M059J (cell line): ENCODE results near the gene CD3G. TPM values are rescaled to one million over a fixed set of nuclear protein-coding genes. Genes with fewer than 3 reads are reported as not detected.
"Not testable (repeated sequence)": the region's sequence is repeated elsewhere in the genome, so short reads cannot be mapped to it uniquely, and the experiment has no call there.

Source experiments
- DNase-seq: peaks from one replicate; pipeline ENCODE4 v3.0.0-alpha.2; 2012; ENCODE audit warnings: low read depth
- total RNA-seq: library from RNA; depleted of rRNA; stranded (reverse); fragments of >200 nt; shearing (Covaris generic); gene quantifications from 2 replicates; pipeline ENCODE4 v1.2.3, GENCODE V29; 2014; rRNA removed

CD3G gene
- total RNA-seq, 1 experiment from 2014 or later, result not detected

- no peak for DNase-seq
Observed at GRCh38 chr11:118375978-118376377, 31.8 kb downstream of the CD3G start.

DNA sequence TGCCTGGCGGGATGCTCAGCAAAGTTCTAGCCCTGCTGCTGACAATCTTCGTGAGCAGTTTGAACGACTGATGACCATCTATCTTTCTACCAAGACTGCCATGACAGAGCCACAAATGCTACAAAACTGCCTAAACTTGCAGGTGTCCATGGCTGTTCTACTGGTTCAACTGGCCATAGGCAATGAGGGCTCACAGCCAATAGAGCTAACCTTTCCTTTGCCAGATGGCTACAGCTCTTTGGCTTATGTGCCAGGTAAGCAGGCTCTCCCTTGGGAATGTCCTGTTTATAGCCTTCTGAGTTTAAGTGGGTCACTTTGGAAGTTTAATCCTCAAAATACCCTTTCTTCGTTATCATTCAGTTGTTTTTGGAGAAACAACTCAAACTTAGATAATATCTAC, 35.4 kb downstream of the CD3G start:
- DNase-seq, result no peak

DNA sequence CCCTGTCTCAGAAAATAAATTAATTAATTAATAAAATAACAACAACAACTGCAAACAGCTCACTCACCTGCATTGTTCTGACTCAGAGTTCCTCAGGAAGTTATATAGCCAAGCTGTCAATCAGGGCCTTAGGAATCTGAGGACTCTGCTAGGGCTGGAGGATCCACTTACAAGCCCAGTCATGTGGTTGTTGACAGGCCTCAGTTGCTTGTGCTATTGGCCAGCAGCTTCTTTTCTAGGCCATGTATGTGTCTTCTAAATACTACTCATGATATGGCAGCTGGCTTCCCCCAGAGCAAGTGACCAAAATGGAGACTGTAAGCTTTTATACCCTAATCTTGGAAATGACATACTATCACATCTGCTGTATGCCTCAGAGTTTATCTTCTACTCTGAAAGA, 36.4 kb downstream of the CD3G start:
- DNase-seq, result no peak

GRCh38 chr11:118382954-118383353, 38.8 kb downstream of the CD3G start:
- no peak for DNase-seq

GRCh38 chr11:118383657-118384056, 39.5 kb downstream of the CD3G start:
- no peak for DNase-seq

DNA sequence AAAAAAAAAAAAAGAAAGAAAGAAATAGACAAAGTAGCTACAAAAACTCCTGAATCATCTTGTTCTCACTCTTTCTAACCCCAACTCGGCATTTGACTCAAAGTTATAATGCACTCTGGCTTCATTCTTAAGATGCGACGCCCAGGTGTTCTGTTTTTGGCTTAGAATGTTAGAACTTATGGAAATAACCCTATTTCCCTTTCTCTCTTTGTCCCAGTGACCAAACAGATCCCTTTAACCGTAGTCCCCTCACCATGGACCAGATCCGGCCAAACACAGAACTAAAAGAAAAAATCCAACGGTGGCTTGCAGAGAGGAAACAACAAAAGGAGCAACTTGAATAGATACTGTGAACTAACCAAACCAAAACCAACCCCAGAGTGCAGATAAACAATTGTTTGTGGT, 52.0 kb downstream of the CD3G start:
- DNase-seq, result no peak

DNA sequence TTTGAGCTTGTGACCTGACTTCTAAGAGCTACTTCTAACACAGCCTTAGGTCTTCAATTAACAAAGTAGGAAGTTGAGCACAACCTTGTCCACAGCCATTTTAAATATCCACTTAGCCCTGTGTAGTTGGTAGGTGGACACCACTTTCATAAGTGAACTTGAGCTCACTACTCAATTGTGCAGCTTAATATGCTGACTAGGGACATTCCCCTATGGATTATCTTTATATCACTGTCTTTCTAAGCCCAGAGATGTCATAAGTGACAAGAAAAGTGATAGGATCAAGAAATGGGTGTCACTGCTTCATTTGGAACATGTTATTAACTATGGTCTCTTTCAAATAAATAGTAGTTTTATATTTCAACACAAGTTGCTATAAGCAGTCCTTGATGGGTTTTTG, 53.3 kb downstream of the CD3G start:
- DNase-seq, result no peak

DNA sequence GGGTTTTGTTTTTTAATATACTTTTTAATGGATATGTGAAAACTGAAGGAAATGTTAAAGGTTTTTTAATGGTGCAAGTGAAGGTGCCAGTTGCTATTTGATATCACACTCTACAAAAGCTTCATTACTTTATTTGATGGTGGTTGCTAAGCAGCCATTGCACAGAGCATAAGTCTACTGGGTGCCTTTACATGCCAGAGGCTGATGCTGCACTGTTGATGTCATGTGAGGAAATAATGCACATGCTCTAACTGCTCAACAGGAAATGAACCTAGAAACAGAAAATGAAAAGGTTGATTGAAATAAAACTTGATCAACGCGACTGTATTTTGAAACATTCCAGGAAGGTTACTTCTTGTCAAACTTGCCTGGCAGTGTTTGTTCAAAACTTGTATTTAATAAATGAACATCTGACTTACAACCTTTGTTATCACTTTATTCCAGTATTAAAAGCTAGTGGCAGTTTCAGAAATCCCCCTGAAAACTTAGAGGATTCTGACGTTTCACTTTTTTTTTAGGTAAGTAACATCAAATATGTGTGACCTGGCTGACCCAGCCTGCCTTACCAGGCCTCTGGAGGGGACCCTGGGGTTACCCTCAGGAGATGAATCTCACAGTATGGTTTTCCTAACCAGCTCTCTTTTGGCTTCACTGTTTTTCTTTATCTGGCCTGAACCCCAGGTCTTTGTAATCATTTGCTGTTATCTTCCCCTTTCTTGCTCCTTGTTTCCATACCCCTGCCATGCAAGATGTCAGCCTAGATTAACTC, 54.8 kb downstream of the CD3G start:
- DNase-seq, result peak; percentile 19

- peak; percentile 89 for DNase-seq
Observed at GRCh38 chr11:118401151-118401879, 57.2 kb downstream of the CD3G start, which contains the start of gene ATP5MG. TSS of gene ATP5MG (plus strand) at chr11:118401606. CDS start at chr11:118401666, 60 bp downstream.

DNA sequence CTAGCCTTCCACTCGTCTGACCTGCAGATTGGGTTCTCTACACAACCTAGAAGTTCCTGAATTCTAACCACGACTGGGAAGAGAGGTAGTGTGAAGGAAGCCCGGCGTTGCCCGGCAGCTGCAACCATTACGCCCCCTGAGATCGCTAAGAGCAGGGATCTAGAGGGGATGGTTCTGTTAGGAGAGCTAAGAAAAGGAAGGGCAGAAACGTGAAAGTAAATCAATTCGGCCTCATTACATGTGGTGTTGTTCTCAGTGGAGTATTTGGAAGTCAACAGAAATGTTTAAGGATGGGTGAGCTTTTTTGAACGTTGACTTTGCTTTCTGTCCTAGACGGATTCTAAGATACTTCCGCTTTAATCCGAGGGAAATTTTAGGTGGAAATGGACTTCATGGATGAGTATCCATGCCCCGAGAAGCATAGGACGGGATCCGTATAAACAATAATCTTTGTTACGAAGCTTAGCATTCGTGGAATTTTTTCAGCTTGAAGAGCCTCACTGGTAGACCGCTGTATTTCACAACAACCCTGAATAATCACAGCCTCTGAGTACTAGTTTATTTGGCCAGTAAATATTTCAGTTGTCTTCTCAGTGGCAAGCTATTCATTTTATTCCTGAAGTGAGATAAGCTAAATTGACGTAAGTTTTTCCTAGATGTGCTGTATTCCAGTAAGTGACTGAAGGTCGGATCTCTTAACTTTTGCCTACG, 57.9 kb downstream of the CD3G start:
- peak; percentile 75 for DNase-seq

GRCh38 chr11:118402594-118402993, 58.5 kb downstream of the CD3G start:
- not testable (repeated sequence) for DNase-seq

Other genes with a start within 250 kb of the CD3G start
- gene SCN4B, start 191.5 kb upstream of the CD3G start, total RNA-seq, result 17.2 and 26.1 TPM in 2 replicates
- gene SCN2B, start 167.7 kb upstream of the CD3G start, total RNA-seq, result 0.05 and 0.32 TPM in 2 replicates
- gene JAML, start 119.3 kb upstream of the CD3G start, total RNA-seq, result not detected in 2 replicates
- gene MPZL3, start 92.0 kb upstream of the CD3G start, total RNA-seq, result 5.7 and 8.7 TPM in 2 replicates
- gene MPZL2, start 80.0 kb upstream of the CD3G start, total RNA-seq, result 13.6 and 19.6 TPM in 2 replicates
- not detected in 2 replicates for gene CD3E, start 39.6 kb upstream of the CD3G start, total RNA-seq
- gene CD3D, start 1.6 kb upstream of the CD3G start, total RNA-seq, result not detected in 2 replicates
- gene UBE4A, start 15.3 kb downstream of the CD3G start, total RNA-seq, result 39.5 and 56.5 TPM in 2 replicates
- gene ATP5MG, start 57.3 kb downstream of the CD3G start, total RNA-seq, result 112 and 130 TPM in 2 replicates
- 26.5 and 40.4 TPM in 2 replicates for gene KMT2A, start 92.1 kb downstream of the CD3G start, total RNA-seq
- 0.32 TPM in 1 of 2 replicates, not detected in the other for gene TTC36, start 183.1 kb downstream of the CD3G start, total RNA-seq
- gene TMEM25, start 186.8 kb downstream of the CD3G start, total RNA-seq, result 20.9 and 22.0 TPM in 2 replicates
- gene IFT46, start 221.6 kb downstream of the CD3G start, total RNA-seq, result 52.3 and 55.3 TPM in 2 replicates
- gene ARCN1, start 228.1 kb downstream of the CD3G start, total RNA-seq, result 246 and 304 TPM in 2 replicates